Measurements from ENCODE around the gene GLRX2.

DNA sequence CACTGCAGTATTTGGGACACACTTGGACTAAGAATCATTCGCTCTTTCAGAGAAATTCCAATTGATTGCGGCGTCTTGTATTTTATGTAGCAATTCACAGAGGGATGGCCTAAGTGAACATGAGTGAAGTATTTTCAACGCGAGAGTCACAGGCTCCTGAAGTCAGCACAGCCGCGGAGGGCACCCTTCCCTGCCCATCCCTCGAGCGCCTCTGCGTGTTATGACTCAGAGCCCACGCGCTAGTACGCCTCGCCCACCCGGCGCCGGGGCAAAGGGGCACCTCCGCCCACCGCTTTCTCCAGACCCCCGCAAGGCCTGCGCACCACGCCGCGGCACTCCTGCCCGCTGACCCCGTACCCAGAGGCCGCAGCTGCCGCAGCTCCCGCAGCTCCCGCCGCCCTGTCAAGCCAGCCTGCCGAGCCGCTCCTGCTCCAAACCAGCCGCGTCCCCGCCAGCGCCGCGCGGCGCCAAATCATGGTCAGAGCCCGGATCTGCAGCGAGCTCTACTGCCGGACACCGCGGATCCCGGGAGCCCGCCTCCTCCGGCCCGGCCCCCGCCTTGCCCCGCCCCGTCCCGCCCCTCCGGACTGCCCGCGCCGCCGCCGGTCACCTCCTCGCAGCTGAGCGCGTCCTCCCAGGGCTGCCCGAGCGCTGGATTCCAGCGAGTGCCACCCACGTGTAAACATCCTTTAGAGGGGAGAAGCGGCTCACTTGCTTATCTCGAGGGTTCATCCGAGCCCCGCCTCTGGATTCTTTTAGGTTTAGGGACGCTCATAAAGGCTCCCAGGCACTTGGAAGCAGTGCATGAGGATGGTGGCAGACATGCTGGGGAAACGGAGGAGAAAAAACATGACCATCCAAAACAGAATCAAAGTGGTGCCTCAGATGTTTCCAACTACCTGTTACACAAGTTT is at the start of gene GLRX2:
- peak; percentile 45 to 85 for TF ChIP-seq POLR2A (IDR thresholded peaks at IDR 0.05)
- TF ChIP-seq, protein P1, sequence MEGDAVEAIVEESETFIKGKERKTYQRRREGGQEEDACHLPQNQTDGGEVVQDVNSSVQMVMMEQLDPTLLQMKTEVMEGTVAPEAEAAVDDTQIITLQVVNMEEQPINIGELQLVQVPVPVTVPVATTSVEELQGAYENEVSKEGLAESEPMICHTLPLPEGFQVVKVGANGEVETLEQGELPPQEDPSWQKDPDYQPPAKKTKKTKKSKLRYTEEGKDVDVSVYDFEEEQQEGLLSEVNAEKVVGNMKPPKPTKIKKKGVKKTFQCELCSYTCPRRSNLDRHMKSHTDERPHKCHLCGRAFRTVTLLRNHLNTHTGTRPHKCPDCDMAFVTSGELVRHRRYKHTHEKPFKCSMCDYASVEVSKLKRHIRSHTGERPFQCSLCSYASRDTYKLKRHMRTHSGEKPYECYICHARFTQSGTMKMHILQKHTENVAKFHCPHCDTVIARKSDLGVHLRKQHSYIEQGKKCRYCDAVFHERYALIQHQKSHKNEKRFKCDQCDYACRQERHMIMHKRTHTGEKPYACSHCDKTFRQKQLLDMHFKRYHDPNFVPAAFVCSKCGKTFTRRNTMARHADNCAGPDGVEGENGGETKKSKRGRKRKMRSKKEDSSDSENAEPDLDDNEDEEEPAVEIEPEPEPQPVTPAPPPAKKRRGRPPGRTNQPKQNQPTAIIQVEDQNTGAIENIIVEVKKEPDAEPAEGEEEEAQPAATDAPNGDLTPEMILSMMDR (IDR thresholded peaks at IDR 0.05) = peak in 1 of 6 experiments; percentile 8
